NCI-H82 treated with DMSO at 0.1 percent for 48 hours (cell line): Measurements from ENCODE around the gene PDZD2.
"Not testable (repeated sequence)": the region's sequence is repeated elsewhere in the genome, so short reads cannot be mapped to it uniquely, and the experiment has no call there.

Experiments
- DNase-seq: peaks from one replicate; lab custom pipeline; 2025; ENCODE audit not compliant: unreplicated experiment; lab: John Stamatoyannopoulos, UW

The PDZD2 gene

DNA sequence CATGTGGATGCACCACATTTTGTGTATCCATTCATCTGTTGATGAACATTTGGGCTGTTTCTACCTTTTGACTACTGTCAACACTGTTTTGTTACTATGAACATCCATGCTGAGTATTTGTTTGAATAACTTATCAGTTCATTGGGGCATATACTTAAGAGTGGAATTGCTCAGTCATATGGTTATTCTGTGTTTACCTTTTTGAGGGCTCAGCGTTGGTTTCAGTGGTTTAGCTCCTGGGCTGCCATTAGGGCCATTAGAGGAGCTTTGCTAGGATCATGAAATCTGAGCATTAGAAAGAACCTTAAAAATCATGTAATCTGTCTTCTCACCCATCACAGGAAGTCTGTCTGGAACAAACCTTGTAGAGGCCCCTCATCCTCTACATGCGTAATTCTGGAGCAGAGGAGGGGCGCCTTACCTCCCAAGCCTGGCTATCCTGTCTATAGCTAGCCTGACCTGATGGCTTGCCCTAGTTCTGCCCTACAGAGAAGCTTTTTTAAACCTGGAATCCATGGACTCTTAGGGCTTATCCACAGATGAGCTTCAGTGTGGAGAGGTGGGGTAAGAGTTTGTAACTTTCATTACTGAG is 92.9 kb downstream of the PDZD2 start:
- no peak for DNase-seq

DNA sequence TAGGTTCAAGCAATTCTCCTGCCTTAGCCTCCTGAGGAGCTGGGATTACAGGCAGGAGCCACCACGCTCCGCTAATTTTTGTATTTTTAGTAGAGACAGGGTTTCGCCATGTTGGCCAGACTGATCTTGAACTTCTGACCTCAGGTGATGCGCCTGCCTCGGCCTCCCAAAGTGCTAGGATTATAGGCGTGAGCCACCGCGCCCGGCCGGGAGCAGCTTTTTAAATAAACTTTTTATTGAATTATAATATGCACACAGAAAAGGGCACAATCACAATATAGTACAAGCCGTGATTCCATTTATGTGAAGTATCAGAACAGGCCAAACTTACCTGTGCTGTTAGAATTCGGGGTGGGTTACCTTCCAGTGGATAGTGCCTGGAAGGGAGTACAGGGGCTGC is 93.9 kb downstream of the PDZD2 start:
- not testable (repeated sequence) for DNase-seq

DNA sequence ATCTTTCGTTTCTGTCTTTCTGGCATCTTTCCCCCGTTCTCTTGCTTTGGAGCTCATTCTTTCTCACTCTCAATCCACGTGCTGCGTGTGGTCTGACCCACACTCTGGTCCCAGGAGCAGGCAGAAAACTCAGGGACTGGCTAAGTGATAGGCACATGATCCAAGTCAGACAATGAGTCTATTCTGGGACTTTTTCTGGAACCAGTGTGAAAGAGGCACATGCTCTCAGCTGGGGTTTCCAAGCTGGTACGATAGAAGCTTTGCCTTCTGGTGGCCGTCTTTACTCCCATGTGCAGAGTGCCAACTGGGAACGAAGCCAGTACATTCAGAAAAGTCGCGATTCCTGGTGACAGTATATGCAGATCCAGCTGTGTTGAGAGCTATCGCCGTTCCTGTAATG is 94.4 kb downstream of the PDZD2 start:
- DNase-seq: no peak

DNA sequence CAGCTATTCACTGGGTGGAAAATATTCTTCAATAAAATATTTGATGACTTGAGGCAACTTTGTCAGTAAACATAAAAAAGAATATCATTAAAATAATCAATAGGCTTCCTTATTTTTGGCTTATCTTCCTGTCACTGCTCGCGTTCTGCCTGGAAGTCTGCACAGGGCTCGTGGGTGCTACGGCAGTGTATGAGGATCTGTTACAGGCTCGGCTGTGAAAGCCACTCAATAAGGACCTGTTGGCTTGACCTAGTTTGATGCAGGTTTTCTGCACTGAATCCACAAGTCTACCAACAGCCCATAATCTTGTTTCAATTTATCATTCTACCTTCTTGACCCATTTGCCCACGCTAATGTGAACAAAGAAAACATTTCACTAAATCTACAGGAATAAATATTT is 97.2 kb downstream of the PDZD2 start:
- DNase-seq: no peak

DNA sequence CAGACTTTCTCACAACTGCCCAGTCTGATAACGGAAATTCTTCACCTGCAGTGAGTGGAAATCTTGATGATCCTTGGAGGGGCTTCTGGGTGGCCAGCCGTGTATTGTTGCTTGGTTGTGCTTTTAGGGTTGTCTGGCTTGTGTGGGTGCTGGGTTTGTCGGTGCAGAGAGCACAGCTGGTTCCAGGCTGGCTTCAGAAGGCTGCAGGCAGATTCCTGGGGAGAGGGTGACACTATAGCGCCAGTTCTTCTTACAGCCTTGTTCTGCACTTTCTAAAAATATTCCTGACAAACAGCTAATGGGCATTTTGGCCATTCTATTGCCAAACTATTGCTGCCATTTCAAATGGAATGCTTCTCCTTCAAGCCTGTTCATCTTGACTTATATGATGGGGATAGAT is 99.3 kb downstream of the PDZD2 start:
- DNase-seq: no peak

GRCh38 chr5:31741496-31741895 is 102.6 kb downstream of the PDZD2 start:
- DNase-seq: no peak

DNA sequence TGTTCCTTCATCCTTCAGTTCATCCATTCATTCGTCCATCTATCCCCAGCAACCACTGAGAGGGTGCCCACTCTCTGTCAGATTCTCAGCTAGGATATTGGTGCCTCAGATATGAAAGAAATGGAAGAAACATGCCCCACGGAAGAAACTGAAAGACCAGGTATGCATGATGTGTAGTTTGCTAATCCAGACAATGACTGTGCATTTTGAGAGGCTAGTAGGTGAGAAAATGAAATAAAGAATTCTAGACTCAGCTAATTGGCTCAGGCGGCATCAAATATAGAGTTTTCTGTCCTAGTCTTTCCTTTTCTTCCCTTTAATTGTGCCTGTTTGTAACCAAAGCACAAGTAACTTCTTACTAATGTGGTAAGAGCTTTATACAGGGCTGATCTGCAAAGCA is 104.7 kb downstream of the PDZD2 start:
- DNase-seq: no peak

GRCh38 chr5:31748458-31749172 is 109.7 kb downstream of the PDZD2 start:
- DNase-seq: no peak

- no peak for DNase-seq
Measured at GRCh38 chr5:31750215-31750614, 111.3 kb downstream of the PDZD2 start.

- no peak for DNase-seq
Measured at GRCh38 chr5:31751610-31752009, 112.7 kb downstream of the PDZD2 start.

DNA sequence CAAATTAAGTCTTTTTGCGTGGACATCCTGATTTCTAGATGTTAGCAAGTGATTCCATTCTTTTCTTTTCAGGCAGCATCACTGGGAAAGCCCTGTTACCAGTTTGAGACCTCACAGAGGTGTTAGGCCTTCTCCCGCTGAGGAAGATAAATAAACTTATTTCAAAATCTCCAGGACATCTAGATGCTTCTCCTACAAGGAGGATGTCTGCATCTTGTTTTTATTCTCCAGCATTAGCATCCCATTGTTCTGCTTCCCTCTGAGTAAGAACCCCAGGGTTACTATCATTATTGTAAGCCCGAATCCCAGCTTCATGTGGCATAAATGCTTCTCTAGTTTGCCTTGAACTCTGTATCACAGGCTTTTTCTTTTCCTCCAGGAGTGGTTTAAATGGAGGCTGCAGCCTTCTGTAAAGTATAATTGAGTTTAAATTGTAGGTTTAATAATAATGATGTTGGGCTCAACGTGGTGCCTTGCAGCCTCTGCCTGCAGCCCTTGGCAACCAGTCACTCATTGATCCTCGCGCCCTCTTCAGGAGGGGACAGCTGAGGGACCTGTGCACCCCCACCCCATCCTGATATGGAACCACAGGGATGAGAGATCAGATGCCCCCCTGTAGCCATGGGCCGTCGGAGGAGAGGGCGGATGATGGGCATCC is 114.9 kb downstream of the PDZD2 start:
- DNase-seq: no peak

- no peak for DNase-seq
Measured at GRCh38 chr5:31754358-31754704, 115.4 kb downstream of the PDZD2 start.

DNA sequence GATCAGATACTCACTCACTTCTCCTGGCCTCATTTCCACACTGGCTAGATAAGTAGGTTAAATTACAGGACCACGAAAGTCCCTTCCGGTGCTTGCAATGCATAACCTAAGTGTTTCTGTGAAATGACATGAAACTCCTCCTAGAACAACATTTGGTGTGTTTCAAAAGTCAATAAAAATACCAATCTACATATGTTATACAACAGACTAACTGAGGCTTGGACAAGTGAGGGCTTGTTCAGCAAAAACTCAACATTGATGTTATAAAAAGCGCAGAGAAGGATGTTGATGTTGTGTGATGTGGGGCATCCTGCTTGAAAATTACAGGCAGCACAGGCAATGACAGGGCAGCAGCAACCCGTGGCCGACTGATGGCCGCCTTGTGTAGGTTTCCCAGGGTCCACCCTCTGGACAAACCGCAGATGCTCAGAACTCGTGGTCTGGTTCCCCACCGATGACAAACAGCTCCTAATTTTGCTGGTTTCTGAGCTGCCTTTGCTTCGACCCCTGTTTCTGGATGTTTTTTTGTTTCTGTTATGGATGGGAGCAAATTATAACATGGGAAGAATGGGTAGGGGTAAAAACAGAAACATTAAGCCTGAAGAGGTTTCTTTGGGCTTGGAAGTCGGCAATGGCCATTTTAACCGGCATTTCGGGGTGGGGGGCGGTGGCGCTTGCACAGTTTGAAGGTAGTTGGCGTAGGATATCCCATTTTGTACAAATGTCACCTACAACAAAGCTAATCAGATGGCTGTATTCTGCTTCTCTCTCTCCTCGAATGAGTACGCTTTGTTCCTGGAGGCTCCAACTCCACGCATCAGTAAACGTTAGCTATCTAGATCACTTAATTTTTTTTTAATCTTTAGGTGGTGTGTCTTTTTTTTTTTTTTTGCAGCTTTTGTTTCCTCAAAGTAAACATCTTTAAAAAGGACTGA is 116.1 kb downstream of the PDZD2 start:
- DNase-seq: no peak

DNA sequence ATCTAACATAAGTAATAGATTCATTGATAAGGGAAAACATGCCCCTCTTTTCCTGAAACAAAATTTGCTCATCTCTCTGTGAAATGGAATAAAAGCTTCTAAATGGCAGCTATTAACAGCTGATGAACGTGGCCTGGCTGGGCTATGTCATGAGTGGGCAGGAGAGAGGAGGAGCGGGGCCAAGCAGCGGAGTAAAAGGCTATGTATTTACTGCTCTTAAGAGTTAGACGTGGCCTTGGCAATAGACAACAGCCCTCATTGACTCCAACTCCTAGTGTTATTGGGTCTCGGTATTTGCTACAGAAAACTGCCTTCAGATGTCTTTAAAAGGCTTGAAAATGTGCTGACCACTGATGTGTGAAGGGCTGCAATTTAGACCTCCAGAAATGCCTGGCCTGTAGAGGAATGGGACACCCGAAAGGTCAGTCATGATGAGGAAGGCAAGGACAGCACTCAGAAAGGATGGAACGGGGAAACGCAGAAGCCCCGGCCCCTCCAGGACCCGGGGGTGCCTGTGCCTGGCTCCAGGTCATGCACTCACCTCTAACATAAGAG is 116.8 kb downstream of the PDZD2 start:
- DNase-seq: no peak

GRCh38 chr5:31757806-31758205 is 118.9 kb downstream of the PDZD2 start:
- no peak for DNase-seq

DNA sequence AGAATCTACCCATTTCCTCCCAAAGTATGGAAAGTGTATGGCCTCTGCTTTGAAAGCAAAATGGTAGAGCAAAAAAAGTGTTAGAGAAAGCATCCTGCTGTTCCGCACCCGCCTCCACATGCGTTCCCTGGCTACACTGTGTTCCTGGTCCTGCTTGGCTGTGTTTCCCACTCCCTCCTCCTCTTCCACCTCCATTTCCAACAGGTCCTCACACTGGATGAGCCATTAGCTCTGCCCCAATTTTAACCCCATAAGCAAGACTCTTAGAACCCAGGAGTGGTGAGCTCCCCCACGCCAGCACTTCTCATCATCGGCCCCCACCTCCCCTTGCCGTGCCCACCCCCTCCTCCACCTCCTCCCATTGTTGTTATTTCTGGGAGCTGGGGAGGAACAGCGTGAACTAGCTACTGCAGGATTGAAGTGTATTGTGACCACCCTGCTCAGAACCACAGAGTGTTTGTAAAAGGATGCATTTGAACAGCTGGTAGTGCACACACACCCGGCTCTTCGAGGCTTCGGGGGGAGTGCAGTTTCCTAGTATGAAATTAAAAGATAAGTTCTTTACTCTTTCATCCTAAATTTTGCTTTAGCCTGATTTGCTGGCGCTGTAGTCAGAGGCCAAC is 120.0 kb downstream of the PDZD2 start:
- no peak for DNase-seq

GRCh38 chr5:31759925-31760324 is 121.0 kb downstream of the PDZD2 start:
- no peak for DNase-seq

GRCh38 chr5:31761877-31762276 is 122.9 kb downstream of the PDZD2 start:
- DNase-seq: no peak

- no peak for DNase-seq
Measured at GRCh38 chr5:31763424-31763823, 124.5 kb downstream of the PDZD2 start.

GRCh38 chr5:31764687-31765086 is 125.8 kb downstream of the PDZD2 start:
- not testable (repeated sequence) for DNase-seq
